Breast epithelium (tissue), 3 donors: ENCODE results near the gene SLC35A3.

Experiments used
- POLR2A ChIP-seq: fragments of 450-650 bp; IDR thresholded peaks from one replicate; pipeline ENCODE4 v1.6.1; 2016; ENCODE audit warnings: antibody characterized with exemption, mild to moderate bottlenecking, moderate library complexity
- TF ChIP-seq, protein P1 (sequence below), 3 donors: fragments of 450-650 bp; IDR thresholded peaks; one replicate each; pipeline ENCODE4 v1.5.1; 2016 to 2017; ENCODE audit warnings: antibody characterized with exemption in 3 of 3, mild to moderate bottlenecking in 3 of 3, moderate library complexity in 3 of 3

DNA sequence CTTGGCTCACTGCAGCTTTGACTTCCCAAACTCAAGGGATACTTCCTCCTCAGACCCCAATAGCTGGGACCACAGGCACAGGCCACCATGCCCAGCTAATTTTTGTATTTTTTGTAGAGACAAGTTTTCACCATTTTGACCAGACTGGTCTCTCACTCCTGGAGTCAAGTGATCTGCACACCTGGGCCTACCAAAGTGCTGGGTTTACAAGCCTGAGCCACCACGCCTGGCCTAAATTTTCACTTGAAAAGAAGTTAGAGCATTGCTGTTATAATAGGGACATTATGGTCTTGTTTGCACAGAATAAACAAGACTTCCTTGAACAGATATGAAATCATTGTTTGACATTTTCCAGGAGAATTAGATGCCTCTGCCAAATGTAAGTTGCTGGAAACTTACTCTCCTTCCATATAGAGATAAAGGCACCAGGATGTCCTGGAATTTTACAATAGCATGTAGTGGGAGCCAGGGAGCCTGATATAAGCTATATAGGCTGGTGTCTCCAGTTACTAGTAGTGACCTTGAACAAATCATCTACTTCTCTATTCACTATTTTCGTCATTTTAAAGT is 16.9 kb downstream of the SLC35A3 start:
- TF ChIP-seq, protein P1, sequence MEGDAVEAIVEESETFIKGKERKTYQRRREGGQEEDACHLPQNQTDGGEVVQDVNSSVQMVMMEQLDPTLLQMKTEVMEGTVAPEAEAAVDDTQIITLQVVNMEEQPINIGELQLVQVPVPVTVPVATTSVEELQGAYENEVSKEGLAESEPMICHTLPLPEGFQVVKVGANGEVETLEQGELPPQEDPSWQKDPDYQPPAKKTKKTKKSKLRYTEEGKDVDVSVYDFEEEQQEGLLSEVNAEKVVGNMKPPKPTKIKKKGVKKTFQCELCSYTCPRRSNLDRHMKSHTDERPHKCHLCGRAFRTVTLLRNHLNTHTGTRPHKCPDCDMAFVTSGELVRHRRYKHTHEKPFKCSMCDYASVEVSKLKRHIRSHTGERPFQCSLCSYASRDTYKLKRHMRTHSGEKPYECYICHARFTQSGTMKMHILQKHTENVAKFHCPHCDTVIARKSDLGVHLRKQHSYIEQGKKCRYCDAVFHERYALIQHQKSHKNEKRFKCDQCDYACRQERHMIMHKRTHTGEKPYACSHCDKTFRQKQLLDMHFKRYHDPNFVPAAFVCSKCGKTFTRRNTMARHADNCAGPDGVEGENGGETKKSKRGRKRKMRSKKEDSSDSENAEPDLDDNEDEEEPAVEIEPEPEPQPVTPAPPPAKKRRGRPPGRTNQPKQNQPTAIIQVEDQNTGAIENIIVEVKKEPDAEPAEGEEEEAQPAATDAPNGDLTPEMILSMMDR (IDR thresholded peaks at IDR 0.05), result no peak
- no peak for TF ChIP-seq POLR2A
